UCSD-AML1 (cell line): Measurements from ENCODE around the gene OSBPL5.
"Not testable (repeated sequence)": the region's sequence is repeated elsewhere in the genome, so short reads cannot be mapped to it uniquely, and the experiment has no call there.

Source experiments
- DNase-seq: peaks from one replicate; lab custom pipeline; 2025; ENCODE audit not compliant: unreplicated experiment; lab: John Stamatoyannopoulos, UW

Gene OSBPL5

DNA sequence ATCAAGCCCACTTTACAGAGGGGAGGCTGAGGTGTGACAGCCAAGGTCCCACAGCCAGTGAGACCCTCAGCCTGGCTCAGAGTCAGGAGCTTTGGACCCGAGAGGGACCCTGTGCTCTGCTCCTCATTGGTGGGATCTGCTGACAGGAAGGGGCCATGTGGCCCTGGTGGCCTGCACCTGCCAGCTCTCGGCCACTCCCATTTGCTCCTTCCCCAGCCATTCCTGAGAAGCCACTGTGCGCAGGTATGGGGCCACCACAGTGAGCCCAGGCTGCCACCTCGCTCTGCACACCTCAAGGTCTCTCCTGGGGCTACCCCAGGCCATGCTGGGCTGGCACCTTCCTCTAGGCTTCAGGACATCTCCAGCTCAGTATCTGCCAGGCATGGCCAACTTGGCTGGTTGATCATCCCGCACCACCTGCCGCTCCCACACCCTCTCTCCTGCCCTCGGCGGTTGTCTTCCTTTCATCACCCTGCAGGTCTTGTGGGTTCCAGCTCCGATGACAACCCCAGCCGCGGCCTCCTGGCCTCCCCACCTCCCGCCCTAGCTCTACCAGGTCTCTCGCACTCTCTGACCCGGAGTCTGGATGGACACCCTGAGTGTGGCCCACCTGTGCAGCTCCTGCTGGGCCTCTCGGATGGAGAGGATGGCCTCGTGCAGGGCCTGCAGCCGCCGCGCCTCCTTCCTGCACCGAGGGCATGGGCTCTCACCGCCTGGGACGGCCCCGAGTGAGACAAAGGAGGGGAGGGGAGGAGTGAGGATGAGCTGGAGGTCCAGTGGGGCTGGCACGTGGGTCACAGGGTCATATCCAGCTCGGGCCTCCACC lies 75.7 kb downstream of the OSBPL5 start:
- DNase-seq = no peak

DNA sequence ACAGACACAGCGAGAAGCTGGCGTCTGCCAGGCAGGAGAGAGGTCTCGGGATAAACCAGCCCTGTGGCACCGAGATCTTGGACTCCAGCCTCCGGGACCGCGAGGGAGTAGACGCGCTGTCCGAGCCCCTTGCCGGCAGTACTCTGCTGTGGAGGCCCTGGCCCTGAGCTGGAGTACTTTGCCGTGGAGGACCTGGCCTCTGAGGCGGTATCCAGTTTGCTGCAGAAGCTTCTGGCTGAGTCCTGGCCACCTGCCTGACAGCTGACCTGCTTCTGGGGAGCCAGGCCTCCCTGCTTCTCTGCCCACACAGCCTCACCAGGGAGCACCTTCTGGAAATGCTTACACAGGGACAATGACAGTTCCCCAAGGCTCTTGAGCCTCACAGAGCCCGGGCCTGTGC lies 76.3 kb downstream of the OSBPL5 start:
- no peak for DNase-seq

DNA sequence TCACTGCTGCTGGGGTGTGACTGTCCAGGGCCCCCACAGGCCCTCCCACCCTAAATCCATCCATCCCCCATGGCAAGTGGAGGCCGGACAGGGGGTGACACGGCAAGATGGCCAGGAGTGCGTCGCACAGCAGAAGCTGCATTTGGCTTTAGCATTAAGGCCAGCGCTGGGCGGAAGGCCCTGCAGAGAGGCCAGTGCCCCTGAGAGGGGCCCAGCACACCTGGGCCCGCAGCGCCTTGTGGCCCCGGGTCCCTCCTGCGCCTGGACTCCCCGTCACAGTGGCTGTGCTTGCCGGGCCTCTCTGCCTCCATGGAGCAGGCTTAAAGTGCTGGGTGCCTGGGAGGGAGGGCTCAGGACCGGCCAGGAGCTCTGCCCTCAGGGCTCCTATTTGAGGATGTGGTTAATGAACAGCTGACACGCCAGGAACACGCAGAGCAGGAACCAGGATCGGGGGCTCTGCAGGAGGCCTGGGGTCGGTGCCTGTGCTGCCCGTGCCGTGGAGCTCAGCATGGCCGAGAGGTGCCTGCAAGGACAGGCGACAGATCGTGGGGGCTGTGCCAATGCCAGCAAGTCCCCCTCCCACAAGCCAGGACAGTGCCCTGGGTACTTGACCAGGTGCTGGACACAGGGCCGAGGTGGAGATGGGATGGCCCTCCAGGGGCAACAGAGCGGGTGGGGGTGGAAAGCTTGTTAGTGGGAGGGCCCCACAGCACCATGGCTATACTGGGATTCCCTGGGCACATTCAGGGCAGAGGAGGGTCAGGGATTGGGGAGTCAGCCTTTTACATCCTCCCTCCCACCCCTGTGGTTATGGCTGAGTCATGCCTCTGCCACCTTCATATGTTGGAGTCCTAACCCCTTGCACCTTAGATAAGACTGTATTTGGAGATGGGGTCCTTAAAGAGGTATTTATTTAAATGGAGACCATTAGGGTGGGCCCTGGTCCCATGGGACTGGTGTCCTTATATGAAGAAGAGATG lies 77.0 kb downstream of the OSBPL5 start:
- no peak for DNase-seq

DNA sequence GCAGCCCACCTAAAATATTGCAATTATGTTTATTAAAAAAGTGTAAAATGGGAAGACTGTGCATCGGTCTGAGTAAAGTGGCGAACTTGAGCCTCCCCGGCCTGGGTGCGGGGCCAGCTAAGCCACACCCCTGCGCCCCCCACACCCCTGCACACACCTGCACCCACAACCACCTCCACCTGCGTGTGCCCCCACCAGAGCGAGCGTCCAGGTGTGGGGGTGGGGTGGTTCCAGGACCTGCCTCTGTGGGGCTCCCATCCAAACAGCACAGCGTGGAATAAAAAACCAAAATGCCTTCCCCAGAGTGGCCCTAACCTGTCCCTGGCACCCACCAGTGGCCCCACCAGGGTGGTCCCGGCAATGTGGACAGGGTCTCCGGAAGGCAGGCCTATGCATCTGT lies 77.7 kb downstream of the OSBPL5 start:
- no peak for DNase-seq

DNA sequence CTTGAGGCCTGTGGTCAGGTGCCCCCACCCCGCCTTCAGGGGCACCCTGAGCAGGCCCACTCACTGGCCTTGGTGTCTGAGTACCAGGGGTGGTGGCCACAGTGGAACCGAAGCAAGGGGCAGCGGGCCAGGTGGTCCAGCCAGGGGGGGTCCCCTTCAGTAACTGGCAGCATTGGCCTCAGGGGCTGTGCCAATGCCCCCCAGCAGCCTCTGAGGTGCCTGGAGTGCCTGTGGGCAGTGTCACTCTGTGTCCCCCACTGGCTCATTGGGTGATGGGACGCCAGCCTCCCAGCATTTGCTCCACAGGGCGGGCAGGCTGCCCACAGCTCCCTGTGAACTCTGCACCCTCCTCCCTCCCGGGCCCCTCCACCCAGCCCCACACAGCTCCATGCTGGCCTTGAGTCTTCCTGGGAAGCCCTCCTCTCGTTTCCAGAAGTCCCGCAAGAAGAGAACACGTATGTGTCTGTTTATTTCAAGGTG lies 78.4 kb downstream of the OSBPL5 start:
- DNase-seq = no peak

DNA sequence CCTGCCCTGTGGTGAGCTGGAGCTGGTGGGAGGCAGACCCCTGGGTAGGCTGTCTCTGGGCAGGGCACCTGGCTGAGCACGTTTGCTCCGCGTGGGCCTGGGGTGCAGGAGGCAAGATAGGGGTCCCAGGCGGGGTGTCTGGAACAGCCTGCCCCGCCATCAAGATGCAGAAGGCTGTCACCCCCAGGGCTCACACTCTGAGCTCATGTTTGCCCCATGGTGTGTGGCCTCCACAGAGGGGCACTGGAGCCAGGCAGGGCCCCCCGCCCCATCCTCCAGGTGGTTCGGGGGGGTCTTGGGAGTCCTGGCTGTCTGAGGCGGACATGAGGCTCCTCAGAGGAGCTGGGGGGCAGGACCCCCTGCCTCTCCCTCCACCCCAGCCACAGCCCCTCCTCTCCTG lies 79.0 kb downstream of the OSBPL5 start:
- DNase-seq = no peak

DNA sequence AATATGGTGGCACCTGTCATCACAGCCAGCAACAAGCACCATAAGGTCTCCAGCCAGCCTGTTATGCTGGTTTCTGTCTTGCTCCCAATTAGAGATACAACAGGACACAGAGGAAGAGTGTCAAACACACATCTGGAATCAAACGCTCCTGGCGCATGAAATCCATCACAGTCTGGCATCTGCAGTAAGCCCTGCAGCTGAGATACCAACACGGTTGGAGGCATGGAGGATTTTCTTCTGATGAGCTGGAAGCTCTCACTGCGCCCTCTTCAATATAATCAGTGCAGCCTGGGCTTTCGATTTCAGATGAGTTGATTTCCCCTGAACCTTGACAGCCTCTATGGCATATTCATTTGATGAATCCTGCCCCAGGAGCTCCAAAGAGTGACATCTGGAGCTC lies 80.1 kb downstream of the OSBPL5 start:
- DNase-seq = no peak

DNA sequence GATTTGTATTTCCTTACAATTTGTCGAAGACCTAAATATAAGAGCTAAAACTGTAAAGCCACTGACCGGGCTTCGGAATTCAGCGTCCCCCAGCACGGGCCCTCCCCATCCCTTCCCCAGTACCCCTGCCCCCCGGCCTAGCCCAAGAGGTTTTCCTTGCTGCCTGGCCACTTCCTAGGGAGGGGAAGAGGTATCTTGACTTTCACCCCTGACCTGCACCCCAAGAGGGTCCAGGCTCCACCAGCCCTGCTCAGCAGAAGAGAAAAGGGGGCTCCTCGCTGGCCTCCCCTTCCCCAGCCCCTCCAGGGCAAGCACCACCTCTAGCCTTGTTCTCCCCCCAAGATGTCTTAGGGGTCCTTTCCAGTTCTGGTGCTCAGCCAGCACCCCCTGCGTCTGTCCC lies 81.8 kb downstream of the OSBPL5 start:
- DNase-seq = no peak

DNA sequence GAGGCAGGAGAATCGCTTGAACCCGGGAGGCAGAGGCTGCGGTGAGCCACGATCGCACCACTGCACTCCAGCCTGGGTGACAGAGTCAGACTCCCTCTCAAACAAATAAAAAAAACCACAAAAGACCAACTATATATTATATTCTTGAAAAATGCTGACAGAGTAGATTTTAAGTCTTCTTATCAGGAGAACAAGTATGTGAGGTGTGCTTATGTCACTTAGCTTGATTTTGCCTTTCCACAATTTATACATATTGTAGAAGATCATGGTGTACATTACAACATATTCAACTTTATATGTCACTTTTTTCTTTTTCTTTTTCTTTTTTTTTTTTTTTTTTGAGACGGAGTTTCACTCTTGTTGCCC lies 83.7 kb downstream of the OSBPL5 start:
- DNase-seq = no peak

DNA sequence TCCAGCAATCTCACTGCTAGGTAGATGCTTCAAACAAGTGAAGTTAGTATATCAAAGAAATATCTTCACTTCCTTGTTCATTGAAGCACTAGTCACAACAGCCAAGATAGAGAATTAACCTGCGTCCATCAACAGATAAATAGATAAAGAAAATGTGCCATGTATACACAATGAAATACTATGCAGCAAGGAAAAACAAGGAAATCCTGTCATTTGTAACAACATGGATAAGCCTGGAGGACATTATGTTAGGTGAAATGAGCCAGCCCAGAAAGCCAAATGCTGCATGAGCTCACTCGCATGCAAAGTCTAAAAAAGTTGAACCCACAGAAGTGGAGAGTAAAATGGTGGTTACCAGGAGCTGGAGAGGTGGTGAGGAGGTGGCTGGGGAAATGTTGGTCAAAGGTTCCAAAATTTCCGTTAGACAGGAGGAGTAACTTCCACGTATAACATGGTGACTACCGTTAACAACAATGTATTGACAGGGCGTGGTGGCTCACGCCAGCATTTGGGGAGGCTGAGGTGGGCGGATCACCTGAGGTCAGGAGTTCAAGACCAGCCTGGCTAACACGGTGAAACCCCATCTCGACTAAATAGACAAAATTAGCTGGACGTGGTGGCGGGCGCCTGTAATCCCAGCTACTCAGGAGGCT lies 84.3 kb downstream of the OSBPL5 start:
- no peak for DNase-seq

DNA sequence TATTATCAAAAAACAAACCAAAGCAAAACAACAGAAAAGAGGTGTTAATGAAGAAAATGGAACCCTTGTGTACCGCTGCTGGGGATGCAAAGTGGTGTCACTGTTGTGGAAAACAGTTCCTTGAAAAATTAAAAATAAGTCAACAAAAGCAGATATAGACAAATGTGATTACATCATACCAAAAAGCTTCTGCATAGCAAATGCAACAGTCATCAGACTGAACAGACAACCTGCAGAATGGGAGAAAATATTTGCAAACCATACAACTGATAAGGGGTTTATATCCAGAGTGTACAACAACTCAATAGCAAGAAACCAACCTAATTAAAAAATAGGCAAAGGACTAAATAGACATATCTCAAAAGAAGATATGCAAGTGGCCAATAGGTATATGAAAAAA lies 85.0 kb downstream of the OSBPL5 start:
- no peak for DNase-seq

DNA sequence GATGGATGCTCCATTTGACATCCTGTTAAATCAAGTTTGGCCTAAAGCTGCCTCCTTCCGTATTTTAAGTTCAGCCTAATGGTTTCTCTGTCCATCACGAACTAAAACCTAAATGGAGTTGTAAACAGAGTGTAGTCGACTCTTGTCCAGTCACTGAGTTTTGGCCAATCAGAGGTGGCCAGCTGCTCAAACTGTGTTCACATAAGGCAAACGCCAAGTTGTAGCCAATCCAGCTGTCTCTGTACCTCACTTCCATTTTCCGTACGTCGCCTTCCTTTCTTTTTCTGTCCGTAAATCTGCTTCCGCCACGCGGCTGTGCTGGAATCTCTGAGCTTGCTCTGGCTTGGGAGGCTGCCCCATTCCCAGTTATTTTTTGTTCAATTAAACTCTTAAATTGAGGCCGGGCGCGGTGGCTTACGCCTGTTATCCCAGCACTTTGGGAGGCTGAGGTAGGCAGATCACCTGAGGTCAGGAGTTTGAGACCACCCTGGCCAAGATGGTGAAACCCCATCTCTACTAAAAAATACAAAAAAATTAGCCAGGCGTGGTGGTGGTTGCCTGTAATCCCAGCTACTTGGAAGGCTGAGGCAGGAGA lies 87.2 kb downstream of the OSBPL5 start:
- no peak for DNase-seq

DNA sequence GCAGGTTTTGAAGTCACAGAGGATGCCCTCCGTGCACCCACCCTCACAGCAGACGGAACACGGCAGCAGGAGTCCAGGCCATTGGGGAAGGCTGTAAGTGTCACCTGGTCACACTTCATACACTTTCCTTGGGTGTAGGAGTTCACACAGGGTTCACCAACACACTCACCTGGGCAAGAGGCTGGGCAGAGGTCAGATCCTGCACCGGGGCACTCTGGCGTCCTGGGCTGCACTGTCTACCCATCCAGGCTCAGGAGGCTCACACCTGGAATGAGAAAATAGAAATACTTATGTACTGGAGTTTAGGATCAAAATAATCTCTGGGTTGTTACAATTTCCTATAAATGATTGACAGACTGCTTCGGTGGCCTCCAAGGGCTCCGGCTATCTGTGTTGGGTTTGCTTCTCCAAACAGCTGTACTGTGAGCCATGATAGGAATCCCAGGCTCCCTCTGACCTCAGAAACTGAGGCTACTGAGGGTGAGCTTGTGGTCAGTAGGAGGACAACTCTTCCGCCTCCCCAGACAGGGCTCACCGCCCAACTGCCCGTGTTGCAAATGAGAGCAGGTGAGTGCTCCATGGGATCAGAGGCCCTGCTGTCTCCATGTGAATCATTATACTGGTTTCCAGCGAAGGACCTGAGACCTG lies 87.8 kb downstream of the OSBPL5 start:
- no peak for DNase-seq

DNA sequence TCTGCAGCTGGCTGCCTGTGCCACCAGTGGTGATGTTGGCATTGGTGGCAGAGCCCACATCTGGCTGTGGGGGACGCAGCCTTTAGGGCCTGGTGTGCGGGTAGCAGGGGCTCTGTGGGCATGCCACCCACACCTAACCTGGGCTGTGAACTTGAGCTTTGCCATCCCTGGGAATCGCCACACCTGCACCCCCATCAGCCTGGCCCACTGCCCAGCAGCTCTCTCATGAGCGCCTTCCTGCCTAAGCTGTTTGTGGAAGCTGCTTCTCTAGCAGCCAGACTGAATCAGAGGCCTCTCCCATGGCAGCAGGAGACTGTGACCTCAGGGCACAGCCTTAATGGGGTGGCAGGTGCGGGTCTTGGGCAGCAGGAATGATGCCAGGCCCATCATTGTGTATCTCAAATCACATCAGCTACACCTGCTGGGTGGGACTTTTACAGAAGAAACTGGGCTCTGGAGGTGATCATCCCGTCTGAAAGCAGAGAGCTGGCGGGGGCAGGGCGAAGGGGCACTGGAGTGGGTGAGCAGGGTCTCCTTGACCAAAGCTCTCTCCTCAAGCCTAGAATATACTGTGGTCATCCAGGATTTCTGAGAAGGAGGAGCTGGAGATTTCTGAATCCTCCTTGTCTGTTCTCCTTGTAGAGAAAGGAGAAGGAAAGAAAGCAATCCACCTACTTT lies 90.1 kb downstream of the OSBPL5 start:
- DNase-seq = no peak

DNA sequence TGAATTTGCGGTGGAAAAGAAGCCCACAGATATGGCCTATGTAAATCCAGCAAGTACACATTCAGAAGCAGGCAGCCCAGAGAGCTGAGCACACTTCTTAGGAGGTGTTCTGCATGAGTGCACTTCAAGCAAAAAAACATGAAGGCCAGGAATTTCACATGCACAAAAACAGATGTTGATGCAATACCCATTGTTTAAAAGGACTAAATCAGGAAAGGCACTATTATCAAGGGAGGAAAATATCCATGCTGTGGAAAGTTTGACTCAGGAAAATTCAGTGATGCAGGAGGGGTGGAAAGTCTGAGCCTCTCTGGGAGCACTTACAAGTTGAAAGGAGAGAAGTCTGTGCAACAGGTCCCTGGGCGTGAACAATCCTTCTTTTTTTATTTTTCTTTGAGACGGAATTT lies 92.1 kb downstream of the OSBPL5 start:
- no peak for DNase-seq

DNA sequence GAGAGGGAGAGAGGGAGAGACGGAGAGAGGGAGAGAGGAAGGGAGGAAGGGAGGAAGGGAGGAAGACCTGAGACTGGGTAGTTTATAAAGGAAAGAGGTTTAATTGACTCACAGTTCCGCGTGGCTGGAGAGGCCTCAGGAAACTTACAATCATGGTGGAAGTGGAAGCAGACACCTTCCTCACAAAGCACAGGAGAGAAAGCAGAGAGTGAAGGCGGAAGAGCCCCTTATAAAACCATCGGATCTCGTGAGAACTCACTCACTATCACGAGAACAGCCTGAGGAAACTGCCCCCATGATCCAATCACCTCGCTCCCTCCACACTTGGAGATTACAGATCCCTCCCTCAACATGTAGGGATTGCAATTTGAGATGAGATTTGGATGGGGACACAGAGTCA lies 95.7 kb downstream of the OSBPL5 start:
- no peak for DNase-seq

DNA sequence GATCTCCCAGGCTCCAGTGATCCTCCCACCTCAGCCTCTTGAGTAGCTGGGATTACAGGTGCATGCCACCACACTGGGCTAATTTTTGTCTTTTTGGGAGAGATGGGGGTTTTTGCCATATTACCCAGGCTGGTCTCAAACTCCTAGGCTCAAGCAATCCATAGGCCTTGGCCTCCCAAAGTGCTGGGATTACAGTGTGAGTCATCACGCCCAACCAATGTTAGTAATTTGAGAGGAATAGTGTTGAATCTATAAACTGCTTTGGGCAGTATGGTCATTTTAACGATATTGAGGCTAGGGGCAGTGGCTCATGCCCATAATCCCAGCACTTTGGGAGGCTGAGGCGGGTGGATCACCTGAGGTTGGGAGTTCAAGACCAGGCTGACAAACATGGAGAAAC lies 98.8 kb downstream of the OSBPL5 start:
- not testable (repeated sequence) for DNase-seq

DNA sequence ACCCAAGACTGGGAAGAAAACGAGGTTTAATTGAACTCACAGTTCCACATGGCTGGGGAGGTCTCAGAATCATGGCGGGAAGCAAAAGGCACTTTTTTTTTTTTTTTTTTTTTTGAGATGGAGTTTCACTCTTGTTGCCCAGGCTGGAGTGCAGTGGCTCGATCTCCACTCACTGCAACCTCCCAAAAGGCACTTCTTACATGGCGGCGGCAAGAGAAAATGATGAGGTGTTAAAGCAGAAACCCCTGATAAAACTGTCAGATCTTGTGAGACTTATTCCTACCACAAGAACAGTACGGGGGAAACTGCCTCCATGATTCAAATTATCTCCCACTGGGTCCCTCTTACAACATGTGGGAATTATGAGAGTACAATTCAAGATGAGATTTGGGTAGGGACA lies 100.4 kb downstream of the OSBPL5 start:
- DNase-seq = not testable (repeated sequence)

DNA sequence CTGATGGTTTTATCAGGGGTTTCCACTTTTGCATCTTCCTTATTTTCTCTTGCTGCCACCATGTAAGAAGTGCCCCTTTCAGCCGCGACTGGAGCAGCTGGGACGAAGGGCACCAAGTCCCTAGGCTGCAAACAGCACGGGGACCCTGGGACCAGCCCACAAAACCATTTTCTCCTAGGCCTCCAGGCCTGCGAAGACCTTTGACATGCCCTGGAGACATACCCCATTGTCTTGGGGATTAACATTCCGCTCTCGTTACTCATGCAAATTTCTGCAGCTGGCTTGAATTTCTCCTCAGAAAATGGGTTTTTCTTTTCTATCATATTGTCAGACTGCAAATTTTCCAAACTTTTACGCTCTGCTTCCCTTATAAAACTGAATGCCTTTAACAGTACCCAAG lies 101.2 kb downstream of the OSBPL5 start:
- DNase-seq = not testable (repeated sequence)

DNA sequence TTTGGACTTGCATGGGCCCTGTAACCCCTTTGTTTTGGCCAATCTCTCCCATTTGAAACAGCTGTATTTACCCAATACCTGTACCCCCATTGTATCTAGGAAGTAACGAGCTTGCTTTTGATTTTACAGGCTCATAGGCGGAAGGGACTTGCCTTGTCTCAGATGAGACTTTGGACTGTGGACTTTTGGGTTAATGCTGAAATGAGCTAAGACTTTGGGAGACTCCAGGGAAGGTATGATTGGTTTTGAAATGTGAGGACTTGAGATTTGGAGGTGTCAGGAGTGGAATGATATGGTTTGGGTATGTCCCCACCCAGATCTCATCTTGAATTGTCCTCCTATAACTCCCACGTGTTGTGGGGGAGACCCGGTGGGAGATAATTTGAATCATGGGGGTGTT lies 101.7 kb downstream of the OSBPL5 start:
- not testable (repeated sequence) for DNase-seq
